ENCODE measurements around the gene KRTAP26-1.

The KRTAP26-1 gene, protein sequence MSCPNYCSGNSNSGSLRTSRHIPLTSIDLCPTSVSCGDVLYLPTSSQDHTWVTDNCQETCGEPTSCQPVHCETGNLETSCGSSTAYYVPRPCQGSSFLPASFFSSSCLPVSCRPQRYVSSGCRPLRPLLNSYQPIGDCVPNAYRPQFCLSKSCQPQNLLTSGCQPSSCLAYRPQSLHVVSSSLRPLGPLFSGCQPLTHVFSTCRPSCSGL

DNA sequence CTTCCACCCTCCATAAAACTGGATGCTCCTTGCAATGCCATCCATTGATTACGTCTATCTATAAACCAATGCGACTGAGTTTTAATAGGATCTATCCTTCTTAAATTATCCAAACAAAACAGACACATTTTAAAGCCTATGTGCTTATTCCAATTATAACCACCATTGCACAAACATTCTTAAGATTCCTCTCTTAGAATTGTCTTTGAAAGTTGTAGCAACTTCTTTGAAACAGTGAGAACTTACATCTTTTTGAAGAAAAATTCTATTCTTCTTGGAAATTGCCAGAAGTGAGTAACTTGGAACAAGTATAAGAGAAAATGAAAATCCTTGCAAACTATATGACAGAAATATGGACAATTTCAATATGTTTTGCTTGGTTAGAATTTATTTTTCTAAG lies at the start of gene KRTAP26-1:
TSS of gene KRTAP26-1 (minus strand) at position 101 of the 400 bp plus-strand sequence. CDS start 280 bp downstream, outside the sequence.
- H3K4me3 Mint-ChIP-seq, result no peak within 1 kb of the TSS
- H3K4me1 Mint-ChIP-seq, result no peaks in the 10 kb centered on the region
- no peak for ATAC-seq
- H3K27ac Mint-ChIP-seq, result no peak within 1 kb of the TSS
- H3K27me3 Mint-ChIP-seq, result peaks cover 20% of the 10 kb centered on the region
- DNase-seq, result no peak
- H3K9me3 Mint-ChIP-seq, result no peaks in the 10 kb centered on the region

DNA sequence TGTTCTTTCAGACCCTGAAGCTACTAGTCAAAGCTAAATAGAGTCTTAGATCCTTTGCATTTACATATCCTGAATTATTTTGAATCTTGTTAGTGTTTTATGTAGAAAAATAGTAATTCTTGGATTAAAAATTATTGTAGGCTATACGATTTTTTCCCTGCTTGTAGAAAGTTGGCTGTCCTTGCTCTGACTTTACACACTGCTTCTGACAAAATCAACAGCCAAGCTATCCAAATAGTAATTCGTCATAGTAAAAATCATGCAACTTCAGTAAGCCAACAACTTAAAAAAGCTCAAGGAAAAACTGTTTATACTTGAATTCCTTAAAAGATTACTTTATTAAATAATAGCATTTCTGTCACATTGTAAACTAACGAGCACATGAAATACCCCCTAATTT lies 35.8 kb upstream of the KRTAP26-1 start:
- Mint-ChIP-seq H3K27me3 (peaks cover 22% of the 10 kb centered on the region), H3K27ac (no peak overlapping the region), H3K4me3 (no peak overlapping the region), H3K9me3 (no peaks in the 10 kb centered on the region), H3K4me1 (no peaks in the 10 kb centered on the region)
- ATAC-seq (no peak), DNase-seq (no peak)

DNA sequence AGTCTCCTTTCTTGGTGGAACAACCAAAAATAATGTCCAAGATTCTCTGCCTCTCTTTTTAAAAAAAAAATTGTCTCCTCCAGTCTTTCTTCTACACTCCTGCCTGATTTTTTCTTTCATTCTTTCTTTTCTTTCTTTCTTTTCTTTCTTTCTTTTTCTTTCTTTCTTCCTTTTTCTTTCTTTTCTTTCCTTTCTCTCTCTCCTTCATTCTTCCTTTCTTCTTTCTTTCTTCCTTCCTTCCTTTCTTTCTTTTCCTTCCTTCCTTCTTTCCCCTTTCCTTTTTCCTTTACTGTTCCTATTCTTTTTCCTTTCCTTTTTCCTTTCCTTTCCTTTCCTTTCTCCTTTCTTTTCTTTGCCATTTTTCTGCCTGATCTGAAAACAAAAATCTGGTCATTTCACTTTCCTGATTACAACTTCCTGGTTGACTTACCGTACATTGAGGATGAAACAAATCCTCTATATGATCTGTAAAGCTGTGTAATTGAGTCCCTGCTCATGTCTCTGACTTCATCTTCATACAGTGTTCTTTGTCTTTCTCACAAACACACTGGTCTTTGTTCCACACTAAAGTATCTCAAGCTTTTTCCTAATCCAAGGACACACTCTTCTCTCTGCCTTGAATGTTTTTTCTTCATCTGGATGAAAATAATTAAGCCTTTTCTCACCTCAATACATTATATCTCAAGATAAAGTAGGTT lies 34.3 kb upstream of the KRTAP26-1 start:
- H3K4me1 Mint-ChIP-seq, result no peaks in the 10 kb centered on the region
- no peaks in the 10 kb centered on the region for H3K9me3 Mint-ChIP-seq
- ATAC-seq, result no peak
- DNase-seq, result no peak
- peaks cover 22% of the 10 kb centered on the region for H3K27me3 Mint-ChIP-seq
- no peak overlapping the region for H3K27ac Mint-ChIP-seq
- no peak overlapping the region for H3K4me3 Mint-ChIP-seq

DNA sequence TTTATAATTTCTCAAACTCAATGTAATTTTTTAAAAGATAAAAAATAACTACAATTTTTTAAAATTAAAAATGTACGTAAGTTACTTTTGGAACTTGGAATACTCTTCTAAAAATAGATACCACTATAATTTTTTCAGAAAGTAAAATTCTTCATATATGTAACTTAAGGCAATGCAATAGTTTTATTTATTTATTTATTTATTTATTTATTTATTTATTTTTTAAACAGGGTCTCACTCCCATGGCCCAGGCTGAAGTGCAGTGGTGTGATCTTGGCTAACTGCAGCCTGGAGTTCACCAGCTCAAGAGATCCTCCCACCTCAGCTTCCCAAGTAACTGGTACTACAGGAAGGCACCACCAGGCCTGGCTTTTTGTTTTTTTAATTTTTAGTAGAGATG lies 31.4 kb upstream of the KRTAP26-1 start:
- no peak for DNase-seq
- H3K9me3 Mint-ChIP-seq, result no peaks in the 10 kb centered on the region
- no peak overlapping the region for H3K27ac Mint-ChIP-seq

DNA sequence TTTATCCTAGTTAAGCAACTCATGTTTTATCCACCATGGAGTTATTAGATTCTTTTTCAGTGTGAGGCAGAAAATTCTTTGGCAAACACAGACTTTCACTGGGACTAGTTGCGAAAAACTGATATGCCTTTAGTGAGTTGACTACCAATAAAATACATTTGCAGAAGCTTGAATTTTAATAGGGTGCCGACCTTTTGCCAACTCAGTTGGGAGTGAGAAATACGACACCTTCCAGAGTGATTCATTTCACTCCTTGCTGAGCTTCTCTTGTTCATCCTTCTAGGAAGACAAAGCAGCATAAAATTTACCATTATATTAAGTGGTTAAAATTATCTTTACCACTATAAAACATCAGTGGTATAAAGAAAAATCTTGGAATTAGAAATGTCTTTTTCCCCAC lies 29.5 kb upstream of the KRTAP26-1 start:
- Mint-ChIP-seq H3K9me3 (no peaks in the 10 kb centered on the region), H3K4me1 (no peaks in the 10 kb centered on the region), H3K4me3 (no peak overlapping the region), H3K27me3 (peaks cover 18% of the 10 kb centered on the region), H3K27ac (no peak overlapping the region)
- ATAC-seq (no peak), DNase-seq (no peak)

More for the DNA sequence above, 31.4 kb upstream of the KRTAP26-1 start:
- no peaks in the 10 kb centered on the region for H3K4me1 Mint-ChIP-seq
- H3K4me3 Mint-ChIP-seq, result no peak overlapping the region
- no peak for ATAC-seq
- H3K27me3 Mint-ChIP-seq, result peaks cover 28% of the 10 kb centered on the region

DNA sequence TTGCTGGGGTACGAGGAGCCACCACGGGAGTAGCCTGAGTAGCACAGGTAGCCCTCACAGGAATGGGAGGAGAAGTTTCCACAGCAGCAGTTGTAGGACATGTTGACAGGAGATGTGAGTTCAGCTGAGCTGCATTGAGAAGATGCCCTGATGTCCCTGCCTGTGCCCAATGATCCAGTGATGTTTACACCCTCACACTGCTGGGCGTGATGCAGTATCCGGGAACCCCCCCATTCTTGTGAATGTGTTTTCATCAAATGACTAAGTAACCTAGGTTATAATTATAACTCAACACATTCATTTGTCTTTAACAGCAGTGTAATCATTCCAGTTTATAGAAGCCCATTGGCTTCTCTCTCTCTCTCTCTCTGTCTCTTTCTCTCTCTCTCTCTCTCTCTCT lies 28.4 kb upstream of the KRTAP26-1 start, which contains the start of gene KRTAP23-1:
TSS of gene KRTAP23-1 (minus strand) at position 101 of the 400 bp plus-strand sequence. CDS start at position 101, 0 bp downstream.
- Mint-ChIP-seq H3K4me1 (no peaks in the 10 kb centered on the region), H3K4me3 (no peak within 1 kb of the TSS), H3K27ac (no peak within 1 kb of the TSS), H3K27me3 (peaks cover 13% of the 10 kb centered on the region), H3K9me3 (no peaks in the 10 kb centered on the region)
- ATAC-seq (peak; percentile 35), DNase-seq (no peak)

DNA sequence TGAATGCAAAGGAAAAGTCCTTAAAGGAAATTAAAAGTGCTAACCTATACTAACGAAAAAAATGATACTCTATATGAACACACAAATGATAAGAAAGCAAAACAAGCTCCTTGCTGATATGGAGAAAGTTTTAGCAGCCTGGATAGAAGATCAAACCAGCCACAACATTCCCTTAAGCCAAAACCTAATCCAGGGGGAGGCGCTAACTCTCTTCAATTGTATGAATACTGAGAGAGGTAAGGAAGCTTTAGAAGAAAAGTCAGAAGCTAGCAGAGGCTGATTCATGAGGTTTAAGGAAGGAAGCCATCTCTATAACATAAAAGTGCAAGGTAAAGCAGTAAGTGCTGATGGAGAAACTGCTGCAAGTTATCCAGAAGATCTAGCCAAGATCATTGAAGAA lies 24.9 kb upstream of the KRTAP26-1 start:
- Mint-ChIP-seq H3K9me3 (no peaks in the 10 kb centered on the region), H3K4me1 (no peaks in the 10 kb centered on the region), H3K4me3 (no peak overlapping the region), H3K27me3 (peaks cover 7% of the 10 kb centered on the region), H3K27ac (no peak overlapping the region)
- ATAC-seq, result no peak
- no peak for DNase-seq

DNA sequence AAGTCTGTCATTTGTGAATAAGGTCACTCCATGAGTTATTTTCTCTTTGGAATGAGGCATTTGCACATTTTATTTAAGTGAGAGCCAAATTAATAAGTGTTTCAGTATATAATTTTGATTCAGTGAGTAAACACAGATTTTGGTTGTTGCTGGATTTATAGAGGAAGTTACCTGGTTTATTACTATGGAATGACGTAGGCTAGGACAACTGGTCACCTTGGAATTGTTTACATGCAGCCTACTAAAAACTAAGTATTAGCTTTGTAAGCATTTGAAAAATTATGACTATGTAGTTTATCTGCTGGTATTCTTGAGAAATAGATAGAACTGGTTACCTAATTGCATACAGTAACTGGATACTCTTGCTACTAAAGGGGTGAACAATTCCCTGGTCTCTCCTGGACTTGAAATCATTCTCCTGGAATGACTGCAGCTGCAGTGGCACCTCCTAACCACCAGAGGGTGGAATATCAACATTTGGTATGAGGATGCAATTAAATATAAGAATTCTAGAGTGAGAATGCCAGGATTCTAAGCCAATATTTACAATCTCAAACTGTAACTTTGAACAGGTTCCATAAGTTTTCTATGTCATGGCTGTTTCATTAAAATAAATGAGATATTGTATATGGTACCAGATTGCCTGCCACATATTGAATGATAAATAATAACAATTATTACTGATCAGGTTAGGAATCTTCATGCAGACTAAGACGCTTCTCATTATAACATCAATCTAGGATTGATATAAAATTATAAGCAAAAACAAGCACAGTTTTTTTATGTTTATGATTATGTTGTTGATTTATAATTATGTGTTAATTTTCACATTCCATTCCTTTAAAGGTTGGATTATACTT lies 20.8 kb upstream of the KRTAP26-1 start:
- Mint-ChIP-seq H3K4me3 (no peak overlapping the region), H3K4me1 (no peaks in the 10 kb centered on the region), H3K9me3 (no peaks in the 10 kb centered on the region), H3K27me3 (no peaks in the 10 kb centered on the region), H3K27ac (no peak overlapping the region)
- ATAC-seq, result no peak
- DNase-seq, result peak; percentile 2 to 15

DNA sequence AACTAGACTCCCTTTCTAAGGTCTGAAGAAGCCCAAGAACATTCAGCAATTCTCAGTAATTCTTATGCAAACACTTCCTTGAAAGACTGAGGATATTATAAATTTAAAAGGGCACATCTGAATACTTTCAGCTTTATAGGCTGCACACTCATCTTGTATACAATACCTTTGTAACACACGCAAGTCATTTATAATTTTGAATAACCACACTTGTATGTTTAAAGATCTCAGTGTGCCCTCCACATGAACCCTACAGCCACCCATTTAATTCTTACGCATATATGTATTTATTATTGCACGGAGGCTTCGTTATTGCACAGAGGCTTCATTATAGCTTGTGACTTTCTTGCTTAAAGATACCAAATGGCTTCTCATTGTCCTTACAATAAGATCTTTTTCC lies 18.6 kb upstream of the KRTAP26-1 start:
- no peaks in the 10 kb centered on the region for H3K9me3 Mint-ChIP-seq
- DNase-seq, result no peak
- no peak overlapping the region for H3K27ac Mint-ChIP-seq
- no peak for ATAC-seq
- no peaks in the 10 kb centered on the region for H3K4me1 Mint-ChIP-seq
- H3K27me3 Mint-ChIP-seq, result no peaks in the 10 kb centered on the region
- H3K4me3 Mint-ChIP-seq, result no peak overlapping the region

DNA sequence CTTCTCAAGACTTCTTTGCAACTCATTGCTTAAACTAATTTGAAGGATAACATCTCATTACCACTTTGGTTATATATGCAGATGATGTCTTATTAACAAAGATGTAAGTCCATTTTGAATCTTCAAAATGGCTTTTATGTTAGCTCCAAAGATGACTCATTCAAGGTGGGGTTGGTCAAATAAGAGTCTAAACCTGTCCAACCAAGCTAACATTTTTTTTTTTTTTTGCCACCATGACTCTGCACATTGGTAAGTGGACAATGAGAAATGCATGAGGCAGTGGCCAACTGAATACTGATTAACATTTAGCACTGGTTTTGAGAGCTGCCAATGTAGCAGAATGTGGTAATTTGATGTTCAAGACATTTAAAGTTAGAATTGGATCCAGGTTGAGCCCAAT lies 17.7 kb upstream of the KRTAP26-1 start:
- H3K9me3 Mint-ChIP-seq, result no peaks in the 10 kb centered on the region
- H3K27me3 Mint-ChIP-seq, result no peaks in the 10 kb centered on the region
- H3K4me3 Mint-ChIP-seq, result no peak overlapping the region
- DNase-seq (no peak), ATAC-seq (no peak)
- H3K27ac Mint-ChIP-seq, result no peak overlapping the region
- no peaks in the 10 kb centered on the region for H3K4me1 Mint-ChIP-seq

DNA sequence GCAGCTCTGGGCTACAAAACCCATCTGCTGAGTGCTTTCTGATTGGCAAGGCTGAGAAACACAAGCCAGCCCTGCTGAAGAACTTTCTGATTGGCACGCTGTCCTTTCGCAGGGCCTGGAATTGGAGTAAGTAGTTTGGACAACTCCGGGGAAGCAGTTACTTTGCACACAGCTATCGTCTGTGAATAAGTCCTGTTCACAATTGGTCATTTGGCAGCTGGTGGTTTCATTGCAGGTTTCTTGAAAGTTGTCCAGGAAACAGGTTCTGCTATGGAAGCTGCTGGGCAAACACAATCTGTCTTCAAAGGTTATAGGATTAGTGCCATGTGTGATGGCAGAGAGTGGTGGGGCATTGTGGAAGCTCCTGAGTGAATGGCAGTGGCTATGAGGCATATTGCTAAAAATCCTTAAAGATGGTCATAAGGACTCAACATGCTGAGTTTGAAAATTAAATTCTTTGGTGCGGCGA lies 17.2 kb upstream of the KRTAP26-1 start, which contains the start of gene KRTAP27-1:
TSS of gene KRTAP27-1 (minus strand) at position 419 of the 469 bp plus-strand sequence. CDS start at position 393, 26 bp downstream.
- ATAC-seq, result no peak
- H3K27me3 Mint-ChIP-seq, result no peaks in the 10 kb centered on the region
- no peak within 1 kb of the TSS for H3K4me3 Mint-ChIP-seq
- no peak for DNase-seq
- peak within 1 kb of the TSS in 1 of 2 donors; percentile 11 for H3K27ac Mint-ChIP-seq
- H3K4me1 Mint-ChIP-seq, result no peaks in the 10 kb centered on the region
- H3K9me3 Mint-ChIP-seq, result no peaks in the 10 kb centered on the region

DNA sequence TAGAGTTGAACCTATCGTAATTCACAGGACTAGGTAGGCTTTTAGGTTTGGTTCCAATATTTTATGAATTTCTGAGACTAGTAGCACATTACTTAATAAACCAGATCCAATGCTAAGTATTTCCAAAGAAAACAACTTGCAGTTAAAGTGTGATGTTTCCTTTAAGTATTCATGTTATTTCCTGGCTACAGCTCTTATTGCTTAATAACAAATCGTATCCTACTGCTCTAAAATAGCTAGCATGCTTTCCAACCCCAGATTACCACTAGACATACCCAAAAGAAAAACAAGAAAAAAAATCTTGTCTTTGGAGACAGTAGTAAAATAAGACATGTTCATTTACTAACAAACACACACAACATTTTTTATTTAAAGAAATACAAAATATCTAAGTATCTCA lies 16.5 kb upstream of the KRTAP26-1 start:
- no peak overlapping the region for H3K4me3 Mint-ChIP-seq
- DNase-seq (no peak), ATAC-seq (no peak)
- no peaks in the 10 kb centered on the region for H3K4me1 Mint-ChIP-seq
- no peak overlapping the region for H3K27ac Mint-ChIP-seq
- no peaks in the 10 kb centered on the region for H3K27me3 Mint-ChIP-seq
- no peaks in the 10 kb centered on the region for H3K9me3 Mint-ChIP-seq

DNA sequence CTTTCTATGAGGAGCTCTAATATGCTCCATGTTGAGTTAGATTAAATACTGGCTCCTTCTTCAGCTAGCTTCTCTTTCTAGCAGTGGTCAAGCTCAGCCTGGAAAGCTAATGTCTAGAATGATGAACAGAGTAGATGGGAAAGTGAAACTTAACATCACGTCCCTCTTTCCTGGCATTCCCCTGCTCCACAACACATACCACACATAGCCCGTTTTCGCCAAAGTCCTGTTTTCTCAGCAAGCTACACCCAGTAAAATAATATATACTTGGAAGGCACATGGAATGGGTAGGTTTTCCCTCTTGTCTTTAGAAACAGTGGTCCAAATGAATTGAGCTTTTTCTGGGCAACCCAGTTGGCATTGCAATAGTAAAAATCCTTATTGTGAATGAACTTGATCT lies 13.6 kb upstream of the KRTAP26-1 start:
- ATAC-seq (no peak), DNase-seq (no peak)
- Mint-ChIP-seq H3K27me3 (no peaks in the 10 kb centered on the region), H3K27ac (no peak overlapping the region), H3K9me3 (no peaks in the 10 kb centered on the region), H3K4me1 (no peaks in the 10 kb centered on the region), H3K4me3 (no peak overlapping the region)

DNA sequence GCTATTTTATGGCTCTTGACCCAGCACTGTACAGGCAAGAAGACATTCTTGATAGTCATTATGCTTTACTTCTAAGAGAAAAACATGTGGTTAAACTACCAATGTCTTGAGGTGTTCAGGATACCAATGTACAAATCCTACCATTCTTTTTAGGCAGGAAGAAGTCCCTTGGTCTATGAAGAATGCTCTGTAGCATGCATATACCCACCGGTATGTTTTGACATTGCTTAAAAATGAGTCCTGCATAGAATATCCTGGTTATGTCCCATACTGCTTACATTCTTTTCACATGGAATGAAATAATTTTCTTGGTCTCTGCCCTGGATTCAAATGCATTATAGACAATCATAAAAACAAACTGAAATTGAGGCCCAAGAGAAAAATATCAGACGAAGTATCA lies 12.6 kb upstream of the KRTAP26-1 start:
- Mint-ChIP-seq H3K9me3 (no peaks in the 10 kb centered on the region), H3K4me1 (no peaks in the 10 kb centered on the region), H3K4me3 (no peak overlapping the region), H3K27me3 (no peaks in the 10 kb centered on the region), H3K27ac (no peak overlapping the region)
- ATAC-seq, result no peak
- no peak for DNase-seq

DNA sequence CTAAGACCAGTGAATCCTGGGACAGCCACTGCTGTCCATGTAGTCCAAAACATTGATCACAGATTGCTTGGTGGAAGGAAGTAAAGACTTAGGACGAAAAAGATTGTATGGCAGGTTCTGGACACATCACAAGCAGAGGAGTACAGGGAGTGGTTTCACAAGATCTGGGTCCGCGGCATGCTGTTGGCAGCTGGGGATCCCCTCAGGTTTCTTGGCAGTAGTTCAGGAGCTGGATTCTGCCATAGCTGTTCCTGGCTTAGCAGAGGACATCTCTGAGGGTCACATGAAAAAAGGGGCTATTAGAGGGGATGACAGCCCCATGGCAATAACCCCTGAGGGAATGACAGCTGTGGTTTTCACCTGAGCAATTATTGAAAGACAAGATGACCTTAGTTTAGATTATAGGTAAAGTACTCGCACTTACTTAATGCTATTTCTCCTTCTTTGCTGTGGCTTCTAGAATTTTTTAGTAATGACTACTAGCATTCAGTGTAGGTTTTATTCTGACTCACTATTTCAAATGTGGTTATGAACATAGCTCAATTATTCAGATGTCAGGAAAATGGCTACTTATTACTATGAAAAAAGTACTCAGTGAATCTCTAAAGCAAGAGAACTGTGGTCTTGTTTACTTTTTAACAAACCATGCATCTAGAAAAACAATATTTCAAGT lies 9.2 kb upstream of the KRTAP26-1 start:
- no peak overlapping the region for H3K27ac Mint-ChIP-seq
- no peaks in the 10 kb centered on the region for H3K4me1 Mint-ChIP-seq
- H3K9me3 Mint-ChIP-seq, result no peaks in the 10 kb centered on the region
- DNase-seq (no peak), ATAC-seq (no peak)
- no peak overlapping the region for H3K4me3 Mint-ChIP-seq
- H3K27me3 Mint-ChIP-seq, result peaks cover 11% of the 10 kb centered on the region

Data from stimulated activated naive CD8-positive, alpha-beta T cell treated with anti-CD3 and anti-CD28 coated beads, Interleukin-15, amount 100 ng/mL, for 72 hours (primary cell).